Hematopoietic multipotent progenitor cell treated with erythropoietin and hydrocortisone succinate and interleukin-3 and kit ligand, for 8 days (in vitro differentiated cells): ENCODE measurements around the gene PTOV1.

Experiments used
- DNase-seq: peaks from one replicate; pipeline ENCODE4 v3.0.0-alpha.2; 2015

PTOV1 gene

GRCh38 chr19:49818649-49819370 is 32.1 kb upstream of the PTOV1 start:
- DNase-seq: no peak

DNA sequence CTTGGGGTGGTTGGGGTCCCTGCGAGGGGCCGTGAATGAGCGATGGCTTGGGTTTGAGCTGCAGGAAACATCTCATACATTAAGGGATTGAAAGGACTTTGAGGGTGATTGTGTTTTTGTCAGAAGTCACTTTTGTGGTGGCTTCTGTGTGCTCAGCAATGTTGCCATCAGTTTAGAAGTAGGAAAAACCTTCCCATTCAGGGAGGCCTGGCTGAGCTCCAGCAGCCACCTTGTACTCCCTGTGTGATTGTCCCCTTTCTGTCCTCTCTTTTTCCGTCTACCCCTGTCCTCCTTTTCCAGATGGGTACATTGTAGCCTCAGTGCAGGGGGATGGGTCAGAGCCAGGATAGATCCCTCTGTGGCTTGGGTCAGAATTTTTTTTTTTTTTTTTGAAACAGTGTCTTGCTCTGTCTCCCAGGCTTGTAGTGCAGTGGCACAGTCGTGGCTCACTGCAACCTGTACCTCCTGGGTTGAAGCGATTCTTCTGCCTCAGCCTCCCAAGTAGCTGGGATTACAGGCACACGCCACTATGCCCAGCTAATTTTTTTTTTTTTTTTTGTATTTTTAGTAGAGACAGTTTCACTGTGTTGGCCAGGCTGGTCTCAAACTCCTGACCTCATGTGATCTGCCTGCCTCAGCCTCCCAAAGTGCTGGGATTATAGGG is 31.4 kb upstream of the PTOV1 start:
- peak; percentile 16 for DNase-seq

GRCh38 chr19:49820125-49820524 is 30.8 kb upstream of the PTOV1 start:
- DNase-seq: peak; percentile 96

GRCh38 chr19:49823472-49823871 is 27.5 kb upstream of the PTOV1 start:
- DNase-seq: no peak

DNA sequence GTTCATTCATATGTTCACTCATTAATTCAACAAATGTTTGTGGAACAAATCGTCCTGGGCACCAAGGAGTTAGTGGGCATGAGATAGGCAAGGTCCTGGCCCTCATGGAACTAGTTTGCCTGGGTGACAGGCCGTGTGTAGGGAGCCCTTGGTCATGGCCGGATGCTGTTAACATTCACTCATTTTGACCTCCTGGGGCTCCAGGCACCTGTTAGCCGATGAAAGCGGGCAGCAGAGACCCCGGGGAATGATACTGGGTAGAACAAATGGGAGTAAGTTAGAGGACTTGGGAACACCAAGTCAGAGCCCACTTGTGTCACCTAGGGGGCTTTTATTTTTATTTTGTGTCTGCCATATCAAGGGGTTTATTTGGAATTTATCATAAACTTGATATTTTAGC is 26.3 kb upstream of the PTOV1 start:
- DNase-seq: no peak

DNA sequence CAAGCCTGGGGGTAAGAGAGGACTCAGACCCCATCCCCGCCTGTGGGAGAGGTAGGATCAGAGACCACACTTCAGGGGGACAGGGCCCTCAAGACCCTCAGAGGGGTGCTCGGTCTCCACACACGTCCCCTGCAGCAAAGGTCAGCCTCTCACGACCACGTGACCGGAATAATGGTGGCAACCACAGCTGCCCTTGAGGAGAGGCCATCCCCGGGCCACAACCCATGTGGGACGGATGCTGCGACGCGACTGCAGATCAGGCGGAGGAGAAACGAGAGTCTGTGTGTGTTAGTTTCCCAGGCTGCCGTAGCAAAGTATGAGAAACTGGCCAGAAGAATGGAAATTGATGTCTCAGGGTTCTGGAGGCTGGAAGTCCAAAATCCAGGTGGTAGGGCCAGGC is 23.9 kb upstream of the PTOV1 start:
- no peak for DNase-seq

DNA sequence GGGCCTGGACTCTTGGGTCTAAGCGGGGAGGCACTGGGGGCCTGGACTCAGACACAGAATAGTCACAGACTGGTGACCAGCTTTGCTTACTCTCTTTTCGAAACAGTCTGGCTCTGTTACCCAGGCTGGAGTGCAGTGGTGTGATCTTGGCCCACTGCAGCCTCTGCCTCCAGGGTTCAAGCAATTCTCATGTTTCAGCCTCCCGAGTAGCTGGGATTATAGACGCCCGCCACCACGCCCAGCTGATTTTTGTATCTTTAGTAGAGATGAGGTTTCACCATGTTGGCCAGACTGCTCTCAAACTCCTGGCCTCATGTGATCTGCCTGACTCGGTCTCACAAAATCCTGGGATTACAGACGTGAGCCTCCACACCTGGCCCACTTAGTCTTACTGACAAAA is 21.8 kb upstream of the PTOV1 start:
- DNase-seq: no peak

- DNase-seq: no peak
Measured at GRCh38 chr19:49829721-49830120, 21.2 kb upstream of the PTOV1 start.

- DNase-seq: no peak
Measured at GRCh38 chr19:49830766-49831165, 20.2 kb upstream of the PTOV1 start.

- DNase-seq: no peak
Measured at GRCh38 chr19:49831592-49831991, 19.4 kb upstream of the PTOV1 start.

- DNase-seq: no peak
Measured at GRCh38 chr19:49832556-49832955, 18.4 kb upstream of the PTOV1 start.

DNA sequence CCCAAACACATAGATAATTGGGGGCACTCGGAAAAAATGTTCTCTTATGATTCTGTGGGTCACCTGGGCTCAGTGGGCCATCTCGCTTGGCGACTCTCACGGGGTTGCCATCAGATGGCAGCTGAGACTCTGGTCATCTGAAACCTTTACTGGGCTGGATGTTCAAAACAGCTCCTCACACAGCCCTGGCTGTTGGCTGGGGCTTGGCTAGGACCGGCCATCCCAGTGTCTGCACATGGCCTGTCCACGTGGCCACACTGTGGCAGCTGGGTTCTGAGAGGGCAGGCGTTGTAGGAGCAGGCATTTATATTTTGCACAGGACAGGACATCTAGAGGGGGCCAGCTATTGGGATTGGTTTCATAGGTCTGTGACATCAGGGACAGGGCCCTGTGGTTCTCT is 17.4 kb upstream of the PTOV1 start:
- no peak for DNase-seq

GRCh38 chr19:49835562-49835961 is 15.4 kb upstream of the PTOV1 start:
- no peak for DNase-seq

DNA sequence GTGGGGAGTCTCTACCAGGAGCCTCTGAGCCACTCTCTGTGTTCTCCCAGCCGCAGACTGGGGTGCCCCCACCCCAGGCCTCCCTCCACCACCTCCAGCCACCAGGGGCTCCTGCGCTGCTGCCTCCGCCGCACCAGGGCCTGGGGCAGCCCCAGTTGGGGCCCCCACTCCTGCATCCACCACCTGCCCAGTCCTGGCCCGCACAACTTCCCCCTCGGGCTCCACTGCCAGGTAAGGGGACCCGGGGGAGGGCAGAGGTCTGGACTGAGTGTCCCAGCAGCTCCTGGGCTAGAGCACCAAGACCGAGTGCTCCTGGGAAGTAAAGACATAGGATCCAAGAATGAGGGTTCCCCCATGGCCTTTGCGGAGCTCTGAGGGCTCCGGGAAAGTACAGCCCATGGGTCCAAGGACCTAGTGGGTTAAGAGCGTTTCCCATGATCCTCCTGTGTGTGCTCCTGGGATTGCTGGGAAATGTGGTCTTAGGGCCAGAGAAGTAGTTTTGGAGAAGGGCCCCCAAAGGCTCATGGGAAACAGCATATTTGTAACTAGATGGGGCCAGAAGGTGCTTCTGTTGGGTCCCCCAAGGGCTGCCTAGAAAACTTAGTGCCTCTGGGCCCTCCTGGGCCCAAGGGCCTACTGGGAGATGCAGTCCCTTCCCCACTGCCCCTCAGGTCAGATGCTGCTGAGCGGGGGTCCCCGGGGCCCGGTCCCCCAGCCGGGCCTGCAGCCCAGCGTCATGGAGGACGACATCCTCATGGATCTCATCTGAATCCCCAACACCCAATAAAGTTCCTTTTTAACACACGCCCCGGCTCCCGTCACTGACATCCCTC is 14.6 kb upstream of the PTOV1 start:
- no peak for DNase-seq

DNA sequence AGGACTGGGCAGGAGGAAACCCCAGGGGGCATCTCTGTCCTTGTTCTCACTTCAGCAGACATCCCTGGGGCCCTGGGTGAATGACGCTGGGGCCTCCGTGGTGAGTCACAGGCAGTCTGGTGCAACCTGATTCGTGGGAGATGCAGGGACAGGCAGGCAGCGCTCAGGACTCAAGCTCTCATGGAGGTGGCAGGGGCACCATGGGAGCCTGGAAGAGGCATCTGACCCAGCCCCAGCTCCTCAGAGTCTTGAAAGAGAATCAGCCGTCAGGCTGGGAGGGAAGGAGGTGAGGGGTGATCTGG is 14.0 kb upstream of the PTOV1 start:
- no peak for DNase-seq

GRCh38 chr19:49837425-49837824 is 13.5 kb upstream of the PTOV1 start:
- no peak for DNase-seq

GRCh38 chr19:49838885-49839588 is 11.9 kb upstream of the PTOV1 start:
- no peak for DNase-seq

GRCh38 chr19:49839713-49840112 is 11.2 kb upstream of the PTOV1 start:
- no peak for DNase-seq

GRCh38 chr19:49840321-49840720 is 10.6 kb upstream of the PTOV1 start:
- no peak for DNase-seq

GRCh38 chr19:49840736-49841249 is 10.2 kb upstream of the PTOV1 start:
- no peak for DNase-seq

DNA sequence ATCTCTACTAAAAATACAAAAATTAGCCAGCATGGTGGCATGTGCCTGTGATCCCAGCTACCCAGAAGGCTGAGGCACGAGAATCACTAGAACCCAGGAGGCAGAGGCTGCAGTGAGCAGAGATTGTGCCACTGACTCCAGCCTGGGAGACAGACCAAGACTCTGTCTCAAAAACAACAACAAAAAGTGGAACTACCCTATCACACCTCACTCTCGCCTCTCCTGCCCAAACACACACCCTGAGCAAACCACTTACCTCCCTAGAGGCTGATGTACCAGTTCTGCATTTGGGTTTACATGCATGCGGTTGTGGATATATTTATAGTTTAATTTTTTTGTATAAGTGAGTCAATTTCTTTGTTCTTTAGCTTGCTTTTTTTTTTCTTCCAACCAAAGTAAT is 7.7 kb upstream of the PTOV1 start:
- no peak for DNase-seq

DNA sequence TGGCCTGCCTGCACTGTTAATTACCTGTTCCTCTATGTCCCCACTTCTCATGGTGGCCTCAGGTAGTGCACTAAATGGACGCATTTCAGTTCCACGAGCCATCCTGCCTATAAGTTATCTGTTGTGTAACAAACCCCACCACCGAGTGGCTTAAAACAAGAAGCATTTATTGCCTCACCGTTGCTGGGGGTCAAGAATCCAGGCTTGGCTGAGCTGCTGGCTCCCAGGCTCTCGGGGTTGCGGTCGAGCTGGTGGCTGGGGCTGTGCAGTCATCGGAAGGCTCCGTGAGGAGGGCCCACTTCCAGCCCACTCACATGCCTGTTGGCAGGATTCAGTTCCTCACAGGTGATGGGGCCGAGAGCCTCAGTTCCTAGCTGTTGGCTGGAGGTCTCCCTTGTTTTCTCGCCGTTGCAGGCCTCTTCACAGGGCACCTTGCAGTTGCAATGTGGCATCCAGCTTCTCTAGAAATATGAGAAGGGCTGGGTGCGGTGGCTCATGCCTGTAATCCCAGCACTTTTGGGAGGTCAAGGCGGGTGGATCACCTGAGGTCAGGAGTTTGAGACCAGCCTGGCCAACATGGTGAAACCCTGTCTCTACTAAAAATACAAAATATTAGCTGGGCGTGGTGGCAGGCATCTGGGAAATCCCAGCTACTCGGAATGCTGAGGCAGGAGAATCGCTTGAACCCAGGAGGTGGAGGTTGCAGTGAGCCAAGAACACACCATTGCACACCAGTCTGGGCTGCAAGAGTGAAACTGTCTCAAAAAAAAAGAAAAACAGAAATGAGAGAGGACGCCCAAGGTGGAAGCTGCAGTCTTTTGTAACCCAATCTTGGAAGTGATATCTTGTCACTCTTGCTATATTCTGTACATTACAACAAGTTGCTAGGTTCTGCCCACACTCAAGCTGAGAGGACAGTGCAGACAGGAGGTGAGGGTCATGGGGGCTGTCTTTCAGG is 6.5 kb upstream of the PTOV1 start:
- DNase-seq: no peak
